Activated CD8-positive, alpha-beta memory T cell treated with anti-CD3 and anti-CD28 coated beads, Interleukin-2, amount 50 U/mL, for 48 hours (primary cell): ENCODE measurements around the gene USH1G.

ENCODE experiments used
- DNase-seq: peaks from one replicate; pipeline ENCODE4 v3.0.0-alpha.2; 2020

The USH1G gene

DNA sequence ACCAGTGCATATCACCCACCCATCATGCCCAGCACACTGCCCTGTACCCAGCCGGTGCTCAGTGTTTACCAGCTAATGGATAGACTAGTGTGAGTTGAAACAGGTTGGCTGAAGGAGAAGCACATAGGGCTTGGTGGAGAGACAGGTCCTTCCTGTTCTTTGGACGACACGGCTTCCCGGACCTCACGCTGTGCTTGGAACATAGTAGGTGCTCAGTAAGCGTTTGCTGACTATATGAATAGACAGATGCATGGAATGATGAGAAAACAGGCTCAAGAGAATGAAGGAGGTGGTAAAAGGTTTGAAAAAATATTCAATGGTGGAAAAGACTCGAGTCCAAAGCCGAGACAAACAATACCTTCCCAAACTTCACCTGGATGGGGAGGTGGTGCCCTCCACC, 22.8 kb downstream of the USH1G start:
- no peak for DNase-seq

- DNase-seq, result no peak
Measured at GRCh38 chr17:74898376-74898946, 24.6 kb downstream of the USH1G start.

- no peak for DNase-seq
Measured at GRCh38 chr17:74893936-74894671, 29.0 kb downstream of the USH1G start.

DNA sequence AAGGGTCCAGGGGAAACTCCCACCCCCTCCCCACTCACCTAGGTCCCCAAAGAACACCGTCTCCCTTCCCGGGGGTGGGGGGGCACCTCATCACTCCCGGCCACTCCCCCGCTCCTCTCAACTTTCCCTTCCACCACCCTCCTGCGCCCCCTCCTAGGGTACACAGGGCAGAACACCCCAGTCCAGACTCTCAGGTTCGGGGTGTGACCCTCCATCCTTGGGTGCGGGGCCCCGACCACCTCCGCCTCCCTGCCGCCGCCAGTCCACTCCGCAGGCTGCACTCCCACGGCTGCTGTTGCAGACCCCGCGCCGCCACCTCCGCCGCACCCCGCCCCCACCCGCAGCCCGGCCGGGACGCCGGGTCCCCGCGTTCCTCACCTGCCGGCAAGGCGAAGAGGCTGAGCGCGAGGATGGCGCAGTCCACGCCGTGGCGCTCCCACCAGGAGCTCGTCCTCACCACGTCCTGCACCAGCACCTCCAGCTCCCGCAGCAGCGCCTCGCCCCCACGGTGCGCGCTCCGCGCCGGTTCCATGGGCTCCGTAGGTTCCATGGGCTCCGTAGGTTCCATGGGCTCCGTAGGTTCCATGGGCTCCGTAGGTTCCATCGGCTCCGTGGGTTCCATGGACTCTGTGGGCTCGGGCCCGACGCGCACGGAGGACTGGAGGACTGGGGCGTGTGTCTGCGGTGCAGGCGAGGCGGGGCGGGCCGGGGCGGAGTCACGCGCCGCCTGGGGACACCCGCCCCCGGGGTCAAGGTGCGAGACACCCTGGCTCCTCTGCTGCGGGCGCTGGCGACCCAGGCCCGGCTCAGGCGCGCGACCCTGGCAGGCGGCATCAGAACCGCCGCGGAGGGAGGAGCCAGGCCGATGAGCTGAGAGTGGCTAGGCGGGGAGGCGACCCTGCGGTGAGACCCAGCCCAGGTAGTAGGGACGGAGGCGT, 29.8 kb downstream of the USH1G start, which contains the start of gene FADS6:
FADS6 (minus strand) TSS at position 660 of the 938 bp plus-strand sequence; CDS start at position 622, 38 bp downstream.
- no peak for DNase-seq

DNA sequence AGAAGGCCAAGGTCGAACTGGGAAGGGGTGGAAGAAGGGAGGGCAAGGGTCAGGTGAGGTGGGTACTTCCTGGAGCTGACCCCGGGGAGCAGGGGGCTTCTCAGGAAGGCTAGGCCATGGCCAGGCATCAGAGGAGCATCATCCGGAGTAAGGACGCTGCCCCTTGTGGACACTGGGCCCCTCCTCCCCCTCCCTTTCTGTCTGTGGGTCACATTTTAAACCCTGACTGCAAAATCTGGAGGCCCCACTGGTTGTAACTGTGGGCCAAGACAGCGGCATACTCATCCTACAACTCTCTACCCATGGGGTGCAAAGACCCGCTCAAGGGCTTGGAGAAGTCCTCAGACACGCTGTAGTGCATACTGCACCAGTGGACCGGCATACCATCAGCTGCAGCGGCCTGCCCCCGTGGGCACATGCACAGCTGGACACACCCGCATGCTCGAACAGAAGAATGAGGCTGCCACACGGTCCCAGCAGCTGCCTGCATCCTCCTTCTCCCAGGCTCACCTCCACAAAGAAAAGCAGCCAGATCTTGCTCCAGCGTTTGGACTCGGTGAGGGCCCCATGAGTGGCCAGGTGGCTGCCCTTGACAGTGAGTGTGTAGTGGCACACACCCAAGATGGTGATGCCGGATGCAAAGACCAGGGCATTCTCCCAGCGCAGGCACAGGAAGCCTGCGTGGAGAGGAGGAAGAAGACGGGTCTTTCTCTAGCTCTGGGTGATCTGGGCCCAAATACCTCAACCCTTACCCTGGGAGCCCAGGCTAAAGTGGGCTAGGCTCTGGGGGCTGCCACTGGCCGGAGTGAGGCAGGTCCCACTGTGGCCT, 30.8 kb downstream of the USH1G start:
- DNase-seq, result no peak

DNA sequence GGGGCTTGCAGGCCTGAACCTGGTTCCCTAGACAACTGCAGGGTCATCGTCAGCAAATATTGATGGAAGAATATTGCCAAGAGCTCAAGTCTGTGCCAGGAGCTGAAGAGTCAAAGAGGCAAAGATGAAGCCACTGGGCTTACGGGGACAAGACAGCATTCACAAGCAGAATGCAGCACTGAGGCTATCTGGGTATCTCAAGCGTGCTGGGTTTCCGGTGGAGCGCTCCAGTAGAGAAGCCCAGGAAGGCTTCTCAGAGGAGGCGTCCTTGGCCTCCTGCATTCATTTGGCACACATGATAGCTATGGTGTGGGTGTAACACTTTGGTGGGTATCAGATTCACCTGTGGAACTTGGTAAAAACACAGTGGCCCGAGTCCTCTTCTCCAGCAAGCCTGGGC, 32.5 kb downstream of the USH1G start:
- no peak for DNase-seq

GRCh38 chr17:74888469-74888868, 34.6 kb downstream of the USH1G start:
- no peak for DNase-seq

DNA sequence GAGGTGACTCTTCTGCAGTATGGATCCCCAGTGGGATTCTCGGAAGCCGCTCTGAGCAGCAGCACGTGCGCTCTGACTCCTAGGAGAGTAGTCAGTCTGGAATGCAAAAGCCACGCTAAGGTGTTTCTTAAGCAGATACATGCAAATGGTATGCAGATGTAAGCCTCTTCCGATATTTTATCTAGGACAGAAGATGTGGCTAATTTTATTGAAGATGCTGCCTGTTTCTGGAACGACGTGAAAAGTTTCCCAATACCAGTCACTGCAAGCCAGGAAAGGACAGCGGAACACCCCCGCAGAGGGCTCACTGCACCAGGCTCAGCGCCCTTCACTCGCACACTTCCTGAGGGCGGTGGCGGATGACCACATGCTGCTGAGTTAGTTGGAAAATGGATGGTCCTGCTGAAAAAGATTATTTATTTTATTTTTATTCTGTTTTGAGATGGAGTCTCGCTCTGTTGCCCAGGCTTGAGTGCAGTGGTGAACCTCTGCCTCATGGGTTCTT, 39.8 kb downstream of the USH1G start:
- no peak for DNase-seq

DNA sequence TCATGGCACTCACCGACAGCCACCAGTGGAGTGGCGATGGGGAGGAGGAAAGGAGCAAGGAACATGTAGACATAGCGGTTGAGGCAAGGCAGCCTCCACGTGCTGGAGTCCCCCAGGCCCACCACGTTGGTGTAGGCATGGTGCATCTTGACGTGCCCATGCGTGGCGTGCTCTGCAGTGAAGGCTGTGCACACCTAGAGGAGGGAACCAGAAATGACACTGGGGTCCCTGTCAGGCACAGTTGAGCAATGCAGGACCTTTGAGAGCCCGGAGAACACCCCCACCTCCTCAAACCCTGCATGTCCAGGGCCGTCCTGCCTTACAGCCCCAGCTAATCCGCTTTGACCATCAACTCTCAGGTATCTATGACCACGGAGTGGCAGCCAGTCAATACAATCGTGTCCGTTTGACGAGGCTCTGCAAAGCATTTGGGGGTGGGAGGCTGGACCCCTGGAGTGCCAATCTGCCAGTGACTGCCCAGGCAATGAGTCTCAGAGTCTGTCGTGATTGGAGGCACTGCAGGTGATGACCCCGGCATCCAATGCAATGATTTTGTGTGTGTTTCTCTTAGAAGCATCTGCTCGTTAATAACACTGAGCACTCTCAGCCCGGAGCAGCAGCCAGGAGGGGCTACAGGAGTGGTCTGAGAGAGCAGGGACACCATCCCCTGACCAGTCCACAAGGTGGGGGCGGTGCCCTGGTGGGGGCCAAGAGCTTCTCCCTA, 40.4 kb downstream of the USH1G start:
- no peak for DNase-seq

DNA sequence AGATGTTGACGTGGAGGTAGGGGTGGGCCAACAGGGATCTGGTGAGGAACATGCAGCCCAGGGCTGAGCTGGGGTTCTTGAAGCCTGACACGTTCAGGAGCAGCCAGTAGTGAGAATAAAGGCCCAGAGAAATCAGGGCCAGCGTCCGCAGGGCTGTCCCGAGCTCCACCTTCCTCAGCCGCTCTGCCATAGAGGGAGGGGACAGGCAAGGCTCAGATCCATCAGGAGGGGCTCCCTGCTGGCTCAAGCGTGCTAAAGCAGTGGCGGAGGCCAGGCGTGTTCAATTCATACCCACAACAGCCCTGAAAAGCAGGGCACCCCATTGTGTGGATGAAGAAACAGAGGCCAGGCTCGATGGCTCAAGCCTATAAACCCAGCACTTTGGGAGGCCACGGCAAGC, 42.0 kb downstream of the USH1G start:
- DNase-seq, result no peak

- no peak for DNase-seq
Measured at GRCh38 chr17:74879308-74879707, 43.7 kb downstream of the USH1G start.

GRCh38 chr17:74878658-74879057, 44.4 kb downstream of the USH1G start:
- no peak for DNase-seq

GRCh38 chr17:74877592-74878548, 45.2 kb downstream of the USH1G start:
- no peak for DNase-seq

- no peak for DNase-seq
Measured at GRCh38 chr17:74875977-74876593, 47.0 kb downstream of the USH1G start.

GRCh38 chr17:74875155-74875976, 47.7 kb downstream of the USH1G start:
- no peak for DNase-seq

- DNase-seq, result no peak
Measured at GRCh38 chr17:74874615-74875037, 48.4 kb downstream of the USH1G start.

- no peak for DNase-seq
Measured at GRCh38 chr17:74873874-74874614, 49.0 kb downstream of the USH1G start.
